HepG2 (cell line): ENCODE data around the gene TNFSF9. TPM values are rescaled to one million over a fixed set of nuclear protein-coding genes. Genes with fewer than 3 reads are reported as not detected.
"Not testable (repeated sequence)": the region's sequence is repeated elsewhere in the genome, so short reads cannot be mapped to it uniquely, and the experiment has no call there.

Experiments
- ATAC-seq: fragments of 200-7000 bp; cut with Tn5 transposase; 3 replicates; pipeline ENCODE4 v1.9.1; 2020; ENCODE audit warnings: mild to moderate bottlenecking, moderate library complexity
- BruUV-seq: library from RNA; stranded (reverse); fragments of 400-500 nt; replicated peaks from 2 replicates; lab custom pipeline; 2021; lab: Mats Ljungman, UMichigan
- CTCF ChIA-PET: fragments of 300-600 bp; formaldehyde crosslinking; extraction: SDS; loops from one replicate; lab custom pipeline; 2021; ENCODE audit warnings: low total read pairs, inconsistent platforms, low intra/inter-chr PET ratio; lab: Yijun Ruan, JAX
- POLR2A ChIA-PET: fragments of 350-600 bp; sonication (Branson Sonifier 250); formaldehyde crosslinking; loops from one replicate; lab custom pipeline; 2020; ENCODE audit warnings: antibody characterized with exemption, inconsistent platforms; lab: Yijun Ruan, JAX
- DNase-seq: peaks from one replicate; pipeline ENCODE4 v3.0.0-alpha.2; 2015; ENCODE audit warnings: low spot score
- FAIRE-seq: peaks from 3 replicates; lab custom pipeline; 2011; peaks lifted over from hg19 to GRCh38; lab: Jason Lieb, UNC
- H2AFZ ChIP-seq: one replicate; pipeline ENCODE4 v1.6.1; 2011; ENCODE audit warnings: low read length, inconsistent platforms
- H3K27ac ChIP-seq: fragments of 300-600 bp; 3 replicates; pipeline ENCODE4 v1.8.0; 2011; ENCODE audit warnings: mixed run types, mild to moderate bottlenecking, mixed read lengths, low read length, inconsistent platforms; ENCODE audit not compliant: insufficient read depth; ENCODE audit errors: extremely low read length
- H3K27me3 ChIP-seq, 2 experiments: fragments of 200-600 bp in 1 of 2; 2 replicates in 1 of 2; 3 replicates in 1 of 2; pipeline versions ENCODE4 v1.6.0 to v1.8.0; 2011; ENCODE audit warnings: low read length in 2 of 2, mild to moderate bottlenecking in 2 of 2, moderate library complexity in 2 of 2, inconsistent platforms in 1 of 2; ENCODE audit not compliant: insufficient read depth in 2 of 2, control insufficient read depth in 1 of 2
- H3K36me3 ChIP-seq, 2 experiments: fragments of 200-600 bp in 1 of 2; replicated peaks in 1 of 2; 2 replicates in 1 of 2; 3 replicates in 1 of 2; pipeline versions ENCODE4 v1.5.1 to v1.8.0; 2011; ENCODE audit warnings: low read length in 2 of 2, inconsistent platforms in 1 of 2; ENCODE audit not compliant: insufficient read depth in 2 of 2, control insufficient read depth in 1 of 2
- H3K4me1 ChIP-seq: 2 replicates; pipeline ENCODE4 v1.5.1; 2012; ENCODE audit warnings: low read length, inconsistent platforms; ENCODE audit not compliant: insufficient read depth
- H3K4me2 ChIP-seq: 2 replicates; pipeline ENCODE4 v1.6.0; 2011; ENCODE audit warnings: low read depth, low read length, inconsistent platforms
- H3K4me3 ChIP-seq, 3 experiments: fragments of 200-600 bp in 1 of 3; sonication (generic), shearing (Covaris generic) in 1 of 3; replicated peaks in 1 of 3; 2 replicates each; pipeline ENCODE4 v1.5.1; 2011 to 2016; ENCODE audit warnings: low read length in 3 of 3, inconsistent platforms in 2 of 3, low read depth in 2 of 3, mild to moderate bottlenecking in 2 of 3, control low read depth in 1 of 3, mixed read lengths in 1 of 3; ENCODE audit not compliant: insufficient read depth in 1 of 3
- H3K79me2 ChIP-seq: one replicate; pipeline ENCODE4 v1.6.1; 2011; ENCODE audit warnings: low read length, inconsistent platforms; ENCODE audit not compliant: insufficient read depth
- H3K9ac ChIP-seq: 2 replicates; pipeline ENCODE4 v1.6.0; 2011; ENCODE audit warnings: mild to moderate bottlenecking, low read depth, low read length, inconsistent platforms; ENCODE audit not compliant: insufficient read depth
- H3K9me3 ChIP-seq: 2 replicates; pipeline ENCODE4 v1.5.1; 2012; ENCODE audit warnings: mild to moderate bottlenecking, low read length
- H4K20me1 ChIP-seq: 2 replicates; pipeline ENCODE4 v1.6.0; 2011; ENCODE audit warnings: inconsistent platforms, mild to moderate bottlenecking, low read length, moderate library complexity; ENCODE audit not compliant: insufficient read depth
- FOXA1 ChIP-seq, 2 experiments: fragments of 450-650 bp in 1 of 2; sonication (generic) in 1 of 2; formaldehyde crosslinking in 1 of 2; IDR thresholded peaks; 2 replicates each; pipeline versions ENCODE4 v1.4.0 to v1.6.1; 2016 to 2020; ENCODE audit warnings: missing genetic modification reagents in 1 of 2
- FOXA3 ChIP-seq: IDR thresholded peaks from 2 replicates; pipeline ENCODE4 v1.6.1; 2016; ENCODE audit warnings: missing genetic modification reagents, missing compliant biosample characterization
- NR2F1 ChIP-seq, 2 experiments: fragments of 450-650 bp in 1 of 2; formaldehyde crosslinking in 1 of 2; IDR thresholded peaks; 2 replicates each; pipeline versions ENCODE4 v1.5.0 to v1.6.1; 2016 to 2020; ENCODE audit warnings: mild to moderate bottlenecking in 1 of 2, missing compliant biosample characterization in 1 of 2, missing genetic modification reagents in 1 of 2, moderate library complexity in 1 of 2
- ZEB1 ChIP-seq: IDR thresholded peaks from 2 replicates; pipeline ENCODE4 v1.6.1; 2012; ENCODE audit warnings: mild to moderate bottlenecking, low read depth, inconsistent platforms; ENCODE audit not compliant: insufficient replicate concordance
- ZNF253 ChIP-seq: sonication (generic); formaldehyde crosslinking; IDR thresholded peaks from 2 replicates; pipeline ENCODE4 v1.8.0; 2022; ENCODE audit warnings: mild to moderate bottlenecking, missing genetic modification reagents, borderline replicate concordance
- ZNF431 ChIP-seq: sonication (generic); formaldehyde crosslinking; IDR thresholded peaks from 2 replicates; pipeline ENCODE4 v1.9.0; 2022; ENCODE audit warnings: missing genetic modification reagents, low read depth, mild to moderate bottlenecking, borderline replicate concordance
- ZNF790 ChIP-seq: sonication (generic); formaldehyde crosslinking; IDR thresholded peaks from 2 replicates; pipeline ENCODE4 v1.8.0; 2022; ENCODE audit warnings: missing genetic modification reagents, mild to moderate bottlenecking, borderline replicate concordance
- WGBS: methylation state at CpG from one replicate; pipeline ENCODE4 v1.1.6; 2017; ENCODE audit warnings: low lambda C conversion rate; 5-methylcytosine and 5-hydroxymethylcytosine counted together
- in situ Hi-C: cut with HindIII; loops from 2 replicates; pipeline ENCODE4 v1.10.0; 2017; ENCODE audit warnings: low pct_unique_long_range_greater_than_20kb; ENCODE audit not compliant: extremely low pct_ligation_motif_present
- intact Hi-C: fragments of 100-400 bp; cut with micrococcal nuclease; formaldehyde crosslinking; loops from one replicate; pipeline ENCODE4 v1.10.0; 2022; ENCODE audit not compliant: unreplicated experiment
- polyA plus RNA-seq, 8 experiments: library from polyadenylated mRNA; depleted of rRNA in 3 of 8; stranded (reverse) in 7 of 8; unstranded in 1 of 8; fragments of >200 nt; fragmentation: Illumina TruSeq in 4 of 8; extraction: Trizol in 4 of 8; gene quantifications; 2 replicates each; pipeline versions ENCODE4 v1.2.1 to v1.2.3, GENCODE V29; 2011 to 2016; ENCODE audit warnings: low read depth in 4 of 8, missing spikeins in 1 of 8, mixed read lengths in 1 of 8; ENCODE audit not compliant: insufficient read depth in 1 of 8
- total RNA-seq, 5 experiments: library from RNA; depleted of rRNA; stranded (reverse); fragments of >200 nt; fragmentation: Illumina TruSeq; extraction: Trizol; gene quantifications; 2 replicates each; pipeline ENCODE4 v1.2.3, GENCODE V29; 2016; ENCODE audit warnings: low read depth in 1 of 5

TNFSF9 gene
- total and polyA plus RNA-seq, 2 of the 13 experiments (the other 11 are each of a cell fraction or from before 2014, with no cell fraction given) = 1.0 to 1.8 TPM

DNA sequence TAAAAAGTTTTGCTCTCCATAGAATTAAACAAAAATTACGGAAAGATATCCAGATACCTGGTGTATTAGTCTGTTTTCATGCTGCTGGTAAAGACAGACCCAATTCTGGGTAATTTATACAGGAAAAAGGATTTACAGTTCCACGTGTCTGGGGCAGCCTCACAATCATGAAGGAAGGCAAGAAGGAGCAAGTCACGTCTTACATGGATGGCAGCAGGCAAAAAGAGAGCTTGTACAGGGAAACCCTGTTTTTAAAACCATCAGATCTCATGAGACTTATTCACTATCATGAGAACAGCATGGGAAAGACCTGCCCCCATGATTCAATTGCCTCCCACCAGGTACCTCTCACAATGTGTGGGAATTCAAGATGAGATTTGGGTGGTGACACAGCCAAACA lies 35.9 kb downstream of the TNFSF9 start:
- H3K27ac ChIP-seq, BruUV-seq, intact Hi-C loops, FAIRE-seq, CTCF ChIA-PET, H4K20me1 ChIP-seq, H3K4me2 ChIP-seq, H3K79me2 ChIP-seq, in situ Hi-C loops, DNase-seq, H3K9ac ChIP-seq, H3K27me3 ChIP-seq, H3K36me3 ChIP-seq, H3K4me3 ChIP-seq, ATAC-seq, H2AFZ ChIP-seq, H3K4me1 ChIP-seq, POLR2A ChIA-PET: not testable (repeated sequence)
- peaks cover 32% of the 10 kb centered on the region for H3K9me3 ChIP-seq
- TF ChIP-seq ZNF431 (CRISPR knock-in tag) = peak; percentile 82; the same call in 1 of the 2 replicates
- 3% methylated on average over 3 of the region's 3 CpGs for WGBS

DNA sequence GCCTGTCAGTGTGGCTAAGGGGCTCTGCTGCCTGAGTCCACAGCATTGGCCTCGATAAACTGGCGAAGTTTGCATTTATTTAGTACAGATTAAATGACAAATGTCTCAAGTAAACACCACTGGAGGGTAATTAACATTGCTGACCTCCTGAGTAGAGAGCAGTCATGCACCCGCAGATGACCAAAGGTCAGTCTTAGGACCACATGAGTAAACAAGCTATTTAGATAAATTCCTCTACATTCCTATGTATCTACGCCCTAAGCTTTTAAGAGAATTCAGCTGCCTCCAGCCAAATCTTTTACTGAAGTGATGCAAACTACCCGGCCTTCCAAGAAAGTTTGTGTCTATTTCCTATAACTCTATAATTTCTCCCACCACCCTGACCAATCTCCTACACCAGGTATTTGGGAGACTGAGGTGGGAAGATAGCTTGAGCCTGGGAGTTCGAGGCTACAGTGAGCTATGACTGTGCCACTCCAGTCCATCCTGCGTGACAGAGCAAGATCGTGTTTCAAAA lies 37.2 kb downstream of the TNFSF9 start:
- no TSS peak for BruUV-seq
- no peak overlapping the region for H3K4me3 ChIP-seq
- H3K4me2 ChIP-seq = no peak overlapping the region
- DNase-seq (peak; percentile 29), FAIRE-seq (no peak), ATAC-seq (no peak)
- intact Hi-C loops (no loop called here), in situ Hi-C loops (no loop called here)
- ChIA-PET CTCF (no interaction called here), POLR2A (no interaction called here)
- H4K20me1 ChIP-seq = no peaks in the 10 kb centered on the region
- no peaks in the 10 kb centered on the region for H3K36me3 ChIP-seq
- no peak for TF ChIP-seq FOXA1 (IDR thresholded peaks at IDR 0.05)
- peak; percentile 50 for TF ChIP-seq FOXA1 (CRISPR knock-in tag; IDR thresholded peaks at IDR 0.05)
- TF ChIP-seq NR2F1 (CRISPR knock-in tag; IDR thresholded peaks at IDR 0.05) = peak in 1 of 2 experiments; percentile 62; a peak in 2 of 4 replicates
- no peak for TF ChIP-seq ZEB1
- peak; percentile 51; the same call in 1 of the 2 replicates for TF ChIP-seq FOXA3
- TF ChIP-seq ZNF253 (CRISPR knock-in tag) = peak; percentile 96
- TF ChIP-seq ZNF790 (CRISPR knock-in tag) = no peak
- no peak overlapping the region for H3K9ac ChIP-seq
- H3K79me2 ChIP-seq = no peaks in the 10 kb centered on the region
- H3K27ac ChIP-seq = no peak overlapping the region
- WGBS = 7% methylated on average over 8 of the region's 8 CpGs
- peaks cover 0 to 2% of the 10 kb centered on the region in 2 experiments; a peak in 1 of 5 replicates for H3K27me3 ChIP-seq
- H3K9me3 ChIP-seq = peaks cover 32% of the 10 kb centered on the region
- no peak overlapping the region for H2AFZ ChIP-seq
- no peaks in the 10 kb centered on the region for H3K4me1 ChIP-seq
